ENCODE results near the gene SLC22A23.

DNA sequence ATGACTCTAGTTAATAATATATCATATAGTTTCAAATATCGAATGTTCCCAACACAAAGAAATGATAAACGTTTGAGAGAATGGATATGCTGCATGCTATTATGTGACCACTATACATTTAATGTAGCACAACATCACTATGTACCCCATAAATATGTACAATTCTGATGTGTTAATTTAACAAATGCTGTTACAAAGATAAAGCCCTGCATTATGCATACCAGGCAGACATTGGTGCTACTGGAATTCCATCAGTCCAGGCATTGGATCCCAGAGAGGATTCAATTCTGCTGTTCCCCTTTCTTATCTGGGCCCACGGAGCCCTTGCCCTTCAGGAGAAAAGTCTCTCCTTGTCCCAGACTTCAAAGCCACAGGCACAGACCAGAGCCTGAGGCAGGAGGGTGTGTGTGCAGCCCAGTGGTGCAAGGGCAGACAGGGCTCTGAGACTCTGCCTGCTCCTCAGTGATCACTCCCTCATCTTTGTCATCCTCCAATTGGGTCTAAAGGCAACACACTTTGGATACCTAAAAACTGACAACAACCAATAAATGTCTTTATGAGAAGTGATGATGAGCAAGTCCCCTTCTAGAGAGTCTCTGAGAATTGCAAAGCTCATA, 152.9 kb downstream of the SLC22A23 start:
- TF ChIP-seq ZNF274 (IDR thresholded peaks at IDR 0.05; ENCODE audit: low read depth, low read length) = no peak
- TF ChIP-seq YY1 (IDR thresholded peaks at IDR 0.05; ENCODE audit: insufficient read depth, insufficient read length) = no peak
